GM21360 (cell line): ENCODE results near the gene FRMD4A.
A peak's percentile ranks its signal among the peaks of the same experiment; 100 is the strongest.

Experiments used
- ATAC-seq: cut with Tn5 transposase; IDR thresholded peaks from one replicate; pipeline ENCODE4 v1.9.1; 2021; ENCODE audit warnings: mild to moderate bottlenecking, moderate library complexity; ENCODE audit not compliant: unreplicated experiment

Gene FRMD4A

DNA sequence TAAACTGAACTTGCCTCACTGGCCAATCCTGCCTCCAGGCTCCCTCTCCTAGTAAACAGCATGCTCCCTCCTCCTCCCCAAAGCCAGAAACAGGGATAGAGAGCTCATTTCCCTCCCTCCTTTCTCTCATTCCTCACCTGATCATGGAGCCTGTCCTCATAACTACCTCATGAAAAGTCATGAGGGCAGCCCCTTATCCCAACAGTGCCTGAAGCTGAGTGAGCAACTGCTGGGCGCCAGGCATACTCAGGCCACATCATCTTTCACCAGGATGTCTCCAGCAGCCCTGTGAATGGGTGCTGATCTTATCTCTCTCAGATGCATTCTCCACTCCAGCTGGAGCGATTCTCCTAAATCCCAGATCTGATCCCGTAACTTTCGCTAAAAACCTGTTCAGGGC, 436.8 kb downstream of the FRMD4A start:
- ATAC-seq: no peak

GRCh38 chr10:13892871-13893270, 437.9 kb downstream of the FRMD4A start:
- no peak for ATAC-seq

DNA sequence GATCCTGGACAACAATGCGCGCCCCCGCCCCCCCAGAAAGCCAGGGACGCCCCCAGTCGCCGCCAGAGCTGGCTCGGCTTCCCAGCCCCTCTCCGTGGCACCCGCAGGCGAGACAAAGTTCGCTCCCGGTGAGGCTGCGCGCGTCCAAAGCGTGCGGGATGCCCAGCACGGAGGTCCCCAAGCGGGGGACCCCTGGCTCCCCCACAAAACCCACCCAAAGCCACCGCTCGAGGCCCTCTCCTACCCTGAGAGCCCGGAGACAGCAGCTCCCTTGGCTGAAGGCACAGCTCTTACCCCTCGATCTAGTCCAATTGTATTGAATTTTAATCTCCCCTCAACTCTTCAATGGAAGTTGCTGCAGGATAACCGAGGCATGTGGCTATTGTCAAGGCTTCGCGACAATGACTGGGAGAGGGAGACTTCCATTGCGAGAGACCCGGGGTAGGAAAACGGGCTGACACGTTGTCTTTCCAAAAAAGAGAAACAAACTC, 438.7 kb downstream of the FRMD4A start:
- ATAC-seq: no peak

DNA sequence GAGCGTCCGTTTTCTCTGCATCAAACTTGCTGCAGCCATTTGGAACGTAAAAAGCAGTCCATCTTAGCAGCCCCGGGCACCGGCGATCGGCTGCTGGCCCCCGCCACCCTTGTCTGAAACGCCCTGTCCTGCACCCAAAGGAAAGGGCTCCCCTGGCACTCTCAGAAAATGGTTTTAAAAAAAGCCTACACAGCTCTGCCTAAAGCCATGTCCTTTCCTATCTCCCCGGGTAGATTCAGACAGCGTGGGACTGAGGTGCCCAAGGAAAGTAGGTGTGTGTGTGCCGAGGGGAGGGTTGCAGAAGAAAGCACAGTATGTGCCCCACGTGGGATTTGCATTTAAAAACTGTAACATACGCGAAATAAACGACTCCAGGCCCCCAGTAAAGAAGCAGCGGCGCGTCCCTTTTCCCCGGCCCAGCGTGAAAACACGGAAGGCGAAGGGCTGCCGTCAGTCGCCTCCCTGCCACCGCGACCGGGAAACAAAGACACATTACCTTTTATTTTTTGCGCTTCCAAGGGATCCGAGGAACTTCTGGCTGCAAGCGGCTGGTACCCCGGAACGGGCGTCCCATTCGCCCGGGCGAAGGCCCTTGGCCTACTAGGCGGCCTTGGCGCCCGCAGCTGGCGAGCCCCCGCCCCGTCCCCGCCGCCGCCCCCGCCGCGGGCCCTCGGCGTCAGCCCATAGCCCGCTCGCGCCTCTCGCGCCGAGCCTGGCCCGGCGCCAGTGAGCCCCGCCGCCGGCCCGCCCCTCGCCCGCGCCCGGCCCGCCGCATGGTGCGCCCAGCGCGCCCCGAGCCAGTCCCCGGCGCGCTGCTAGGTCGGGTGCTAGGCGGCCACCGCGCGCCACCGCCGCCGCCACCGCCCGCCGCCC, 439.4 kb downstream of the FRMD4A start:
- ATAC-seq: no peak

DNA sequence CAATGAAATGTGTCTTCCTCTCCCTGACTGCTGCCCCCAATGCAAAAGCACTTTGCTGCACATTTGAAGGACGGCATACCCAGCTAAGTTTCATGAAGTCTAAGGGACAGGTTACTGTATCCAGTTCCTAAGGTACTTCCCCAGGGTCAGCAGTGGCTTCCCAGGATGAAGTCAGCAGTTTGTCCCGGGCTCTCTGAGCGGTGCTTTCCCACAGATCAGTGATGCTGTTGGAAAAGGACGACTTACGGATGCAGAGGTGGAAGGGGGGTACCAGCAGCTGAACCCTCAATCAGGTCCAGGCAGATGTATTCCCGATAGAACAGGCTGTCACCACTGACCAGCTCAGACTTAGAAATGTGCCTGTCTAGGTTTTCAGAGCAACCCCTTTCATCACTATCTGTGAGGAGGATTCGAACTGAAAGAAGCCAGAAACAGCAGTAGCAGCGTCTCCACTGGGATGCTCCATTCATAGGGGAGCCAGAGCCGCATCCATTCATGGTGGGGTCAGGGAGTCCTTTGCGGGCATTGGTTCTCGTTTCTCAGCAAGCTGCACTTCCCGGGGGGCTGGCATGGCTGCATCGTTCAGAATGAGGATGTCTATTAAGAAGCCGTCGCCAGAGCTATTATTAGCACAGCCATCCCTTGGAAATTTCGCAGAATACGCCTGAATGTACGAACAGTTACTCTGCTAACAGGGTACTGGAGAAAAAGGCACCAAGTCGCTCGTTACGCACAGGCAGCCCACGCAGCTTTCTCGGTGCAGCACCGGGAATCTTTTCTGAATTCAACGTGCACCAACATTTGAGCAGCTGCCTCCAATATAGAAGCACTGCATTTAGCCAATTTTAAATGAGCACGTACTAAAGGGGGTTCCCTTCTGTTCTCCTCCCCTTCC, 440.2 kb downstream of the FRMD4A start:
- ATAC-seq: no peak

DNA sequence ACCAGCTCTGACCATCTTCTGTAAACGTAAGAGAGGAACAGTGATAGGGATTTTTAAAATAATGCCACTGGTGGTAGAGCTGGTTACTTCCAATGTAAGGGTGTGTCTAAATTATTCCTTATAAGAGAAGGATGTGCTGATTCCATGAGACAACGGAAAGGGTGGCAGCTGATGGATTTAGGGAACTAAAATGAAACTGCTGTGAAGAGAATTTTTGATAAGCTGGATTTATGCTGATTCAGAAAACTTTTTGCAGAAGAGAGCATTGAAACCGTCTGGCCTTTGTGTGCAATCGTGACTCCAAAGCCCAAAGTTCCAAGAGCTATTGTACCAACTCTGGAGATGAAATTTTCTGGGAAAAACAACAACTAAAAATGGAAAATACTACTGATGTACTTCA, 443.0 kb downstream of the FRMD4A start:
- no peak for ATAC-seq

DNA sequence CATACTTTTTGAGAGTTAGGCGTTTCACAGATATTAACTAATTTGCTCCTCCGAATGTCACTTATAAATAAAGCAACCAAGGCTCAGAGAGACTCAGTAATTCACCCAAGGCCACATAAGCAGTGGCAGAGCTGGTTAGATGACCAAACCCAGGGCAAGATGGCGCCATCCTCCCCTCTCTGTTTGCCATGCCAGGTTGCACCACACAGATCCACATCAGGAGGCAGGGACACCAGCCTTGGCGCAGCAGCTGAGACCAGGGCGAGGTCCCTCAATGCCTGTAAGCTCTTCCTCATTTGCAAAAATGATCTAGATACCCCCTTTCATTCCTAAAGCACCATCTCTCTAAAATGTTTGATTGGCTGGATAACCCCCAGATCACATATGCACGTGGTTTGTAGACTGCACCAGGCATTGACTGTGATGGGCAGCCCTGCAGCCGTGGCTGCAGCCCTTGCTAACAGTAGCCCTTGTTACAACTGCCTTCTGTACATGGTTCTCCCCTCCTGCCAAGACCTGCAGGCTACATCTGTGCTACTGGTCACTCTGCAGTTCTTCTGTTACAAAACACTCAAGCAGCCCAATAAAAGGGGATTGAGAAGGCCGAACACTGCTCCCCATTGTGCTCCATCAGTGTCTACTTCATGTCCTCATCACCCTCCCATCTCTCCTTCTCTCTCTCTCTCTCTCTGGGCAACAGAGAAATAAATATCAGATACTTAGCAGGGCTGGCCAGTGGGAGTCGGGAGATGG, 445.3 kb downstream of the FRMD4A start:
- ATAC-seq: no peak

DNA sequence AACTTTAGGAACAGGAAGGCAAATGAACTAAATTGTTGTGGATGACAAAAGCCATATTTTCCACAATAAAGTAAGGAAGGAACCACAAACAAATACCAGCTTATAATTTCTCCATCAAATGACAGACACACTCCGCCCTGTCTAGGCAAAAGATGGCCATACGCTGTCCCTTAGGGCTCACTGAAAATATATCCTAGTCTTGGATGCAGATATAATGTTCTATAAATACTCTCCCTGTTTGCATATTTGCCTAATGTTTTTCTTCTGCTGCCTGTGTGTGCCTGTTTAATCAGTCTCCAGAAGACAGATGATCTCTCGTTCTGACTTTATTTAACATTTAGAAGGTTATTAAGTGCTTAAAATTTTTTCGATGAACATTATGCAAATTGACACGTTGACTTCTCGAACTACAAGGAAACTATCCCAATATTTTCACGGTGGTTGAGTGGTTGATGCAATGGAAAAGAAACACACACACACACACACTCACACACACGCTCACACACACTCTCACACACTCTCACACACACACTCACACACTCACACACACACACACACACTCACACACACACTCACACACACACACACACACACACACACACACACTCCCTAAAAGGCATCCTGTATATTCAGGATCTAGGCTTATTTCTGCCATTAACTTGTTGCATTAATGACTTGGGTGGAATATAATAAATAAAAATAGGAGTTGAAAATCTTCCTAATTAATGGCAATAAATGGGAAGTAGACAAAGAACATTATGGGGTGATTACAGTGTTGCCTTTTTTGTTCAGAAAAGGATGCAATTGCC, 446.9 kb downstream of the FRMD4A start:
- ATAC-seq: no peak

DNA sequence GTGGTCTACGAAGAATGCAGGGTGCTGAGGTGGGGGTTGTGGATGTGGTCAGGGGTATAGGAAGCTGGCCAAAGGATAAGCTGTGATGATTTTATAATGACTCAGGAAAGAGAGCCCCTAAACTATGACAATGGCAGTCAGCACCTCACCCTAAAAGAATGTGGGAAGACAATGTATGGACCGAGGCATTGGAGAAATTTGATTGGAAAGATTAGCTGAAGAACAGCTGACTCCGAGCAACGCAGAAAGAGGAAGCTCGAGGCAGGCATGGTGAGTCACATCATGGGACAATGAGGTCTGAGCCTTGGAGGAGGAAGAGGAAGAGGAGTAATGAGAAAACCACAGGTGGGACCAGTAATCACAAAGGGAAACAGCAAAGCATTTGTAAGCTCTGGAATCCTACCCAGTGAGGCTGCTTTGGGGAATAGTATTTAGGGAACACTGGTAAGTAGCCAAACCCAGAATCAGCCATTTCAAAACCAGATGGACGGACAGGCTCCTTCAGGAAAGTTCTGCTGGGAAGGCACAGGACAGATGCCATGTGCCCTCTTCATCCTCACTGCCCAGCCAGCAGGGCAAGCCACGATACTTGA, 448.5 kb downstream of the FRMD4A start:
- no peak for ATAC-seq

- no peak for ATAC-seq
These were observed 450.0 kb downstream of the FRMD4A start for GRCh38 chr10:13880760-13881159.

DNA sequence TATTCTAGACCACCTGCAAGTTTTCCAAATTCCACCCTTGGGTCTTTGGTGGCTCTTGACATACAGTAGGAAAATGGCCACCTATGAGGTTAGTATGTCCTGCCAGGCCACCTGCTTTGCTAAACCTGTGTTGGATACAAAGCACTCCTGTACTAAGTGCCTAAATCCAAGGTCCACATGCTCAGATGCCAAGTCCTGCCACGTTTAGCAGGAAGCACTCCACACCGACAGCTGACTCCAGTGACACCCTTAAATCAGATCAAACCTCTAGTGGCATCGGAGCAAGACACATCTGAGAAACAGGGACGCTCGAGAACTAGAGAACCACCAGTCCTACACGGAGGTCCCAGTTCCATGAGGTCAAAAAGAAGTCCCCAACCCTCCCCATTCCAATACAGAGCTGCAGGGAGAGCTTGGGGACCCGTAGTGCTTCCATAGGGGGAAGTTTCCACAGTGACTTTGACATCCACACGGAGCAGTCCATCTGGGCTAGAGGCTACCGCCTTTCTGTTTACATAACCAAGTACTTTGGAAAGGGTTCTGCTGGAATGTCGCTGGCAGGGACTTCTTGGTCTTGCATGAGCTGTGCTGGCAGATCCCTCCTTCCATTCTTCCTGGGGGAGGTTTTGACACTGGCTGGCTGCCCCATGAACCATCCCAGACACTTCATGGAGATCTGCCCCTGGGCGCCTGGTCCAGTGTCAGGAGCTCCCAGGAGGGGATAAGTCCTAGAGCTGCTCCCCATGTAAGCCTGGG, 453.4 kb downstream of the FRMD4A start:
- ATAC-seq: no peak

DNA sequence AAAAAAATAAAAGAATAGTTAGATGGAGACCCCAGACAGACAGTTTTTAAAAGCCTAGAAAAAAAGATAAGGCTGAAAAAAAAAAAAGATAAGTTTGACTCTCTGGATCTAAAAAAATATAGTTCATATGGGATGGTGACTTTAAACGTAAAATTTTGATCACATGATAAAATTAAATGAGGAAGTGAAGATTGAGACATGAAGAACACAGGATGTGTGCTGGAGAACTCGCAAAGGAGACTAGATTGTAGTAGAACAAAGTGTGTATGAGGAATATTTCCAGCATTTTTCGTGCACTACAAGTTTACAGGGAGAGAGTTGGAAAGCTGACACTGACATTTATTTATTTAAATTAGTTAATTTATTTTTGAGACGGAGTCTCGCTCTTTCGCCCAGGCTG, 457.5 kb downstream of the FRMD4A start:
- peak; percentile 60 for ATAC-seq

DNA sequence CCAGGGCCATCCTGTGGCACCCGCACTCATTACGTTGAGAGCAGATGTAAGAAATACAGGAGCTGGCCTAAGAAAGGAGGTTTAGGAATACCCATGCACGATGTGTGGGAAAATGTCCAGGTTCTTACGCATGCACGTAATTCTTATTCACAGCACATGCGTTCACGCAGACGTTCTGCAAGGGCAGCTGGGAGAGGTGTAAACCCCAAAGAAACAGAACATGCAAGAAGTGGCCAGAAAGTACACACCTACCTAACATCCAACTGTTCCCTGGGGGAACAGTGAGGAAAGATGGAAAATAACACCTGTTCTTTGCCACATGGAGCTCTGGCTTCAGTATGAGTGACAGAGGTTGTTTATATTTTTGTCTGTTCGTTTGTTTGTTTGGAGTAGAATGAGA, 458.3 kb downstream of the FRMD4A start:
- no peak for ATAC-seq

- ATAC-seq: no peak
These were observed 458.9 kb downstream of the FRMD4A start for GRCh38 chr10:13871776-13872175.

DNA sequence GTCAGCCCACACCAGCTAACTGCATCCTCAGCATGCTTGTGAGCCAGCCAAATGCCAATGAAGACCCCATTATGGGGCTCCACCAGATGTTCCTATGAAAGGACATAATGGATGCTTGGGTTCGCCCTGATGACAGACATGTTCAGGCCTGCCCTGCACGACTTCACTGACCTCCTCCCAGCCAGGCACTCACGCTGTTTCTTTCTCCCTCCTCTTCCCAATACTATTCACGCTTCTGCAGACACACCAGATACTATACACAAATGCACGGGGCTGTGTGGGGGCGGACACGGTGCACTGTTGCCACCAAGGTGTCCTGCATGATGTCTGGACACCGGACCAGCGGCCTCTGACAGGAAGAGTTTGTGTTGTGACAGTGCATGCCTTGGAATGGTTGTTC, 459.7 kb downstream of the FRMD4A start:
- no peak for ATAC-seq

DNA sequence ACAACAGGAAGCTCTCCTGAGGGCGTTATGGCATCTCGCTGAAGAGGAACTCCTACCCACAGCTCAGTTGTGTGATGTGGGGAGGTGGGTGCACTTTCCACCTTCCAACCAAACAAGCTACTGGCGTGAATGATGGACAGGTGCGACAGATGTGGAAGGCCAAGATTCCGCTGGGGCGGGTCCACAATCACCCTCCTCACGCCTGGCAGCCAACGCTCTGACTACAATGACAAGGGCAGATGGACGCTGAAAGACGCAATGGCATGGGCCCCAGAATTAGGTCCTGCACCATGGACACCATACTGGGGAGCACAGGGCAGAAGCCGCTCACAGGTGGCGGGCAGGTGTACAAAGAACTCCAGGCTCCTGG, 461.4 kb downstream of the FRMD4A start:
- ATAC-seq: no peak

DNA sequence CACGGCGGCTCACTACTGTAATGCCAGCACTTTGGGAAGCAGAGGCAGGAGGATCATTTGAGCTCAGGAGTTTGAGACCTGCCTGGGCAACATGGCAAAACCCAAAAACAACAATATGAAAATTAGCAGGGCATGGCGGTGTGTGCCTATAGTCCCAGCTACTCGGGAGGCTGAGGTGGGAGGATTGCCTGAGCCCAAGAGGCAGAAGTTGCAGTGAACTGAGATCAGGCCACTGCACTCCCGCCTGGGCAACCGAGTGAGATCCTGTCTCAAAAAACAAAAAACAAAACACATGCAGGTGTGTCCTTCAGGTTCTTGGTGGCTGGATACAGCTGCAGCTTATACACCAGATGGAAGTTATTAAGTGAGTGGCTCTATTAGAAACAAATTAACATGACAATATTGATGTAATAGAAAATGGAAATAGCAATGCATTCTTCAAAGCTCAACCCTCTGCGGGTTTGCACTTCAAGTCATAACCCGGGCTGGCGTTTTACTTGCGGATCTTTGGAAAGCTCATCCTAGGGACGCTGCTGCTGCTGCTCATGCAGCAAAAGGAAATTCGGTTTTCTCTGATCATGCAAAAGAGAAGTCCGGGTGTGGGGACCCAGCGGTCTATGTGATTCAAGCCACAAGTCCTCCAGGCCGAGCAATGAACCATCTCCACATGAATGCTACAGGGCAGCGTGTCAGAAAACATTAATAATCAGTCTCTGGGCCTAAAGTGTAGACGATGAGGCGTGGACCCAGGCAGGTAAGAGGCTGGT, 462.0 kb downstream of the FRMD4A start:
- no peak for ATAC-seq

DNA sequence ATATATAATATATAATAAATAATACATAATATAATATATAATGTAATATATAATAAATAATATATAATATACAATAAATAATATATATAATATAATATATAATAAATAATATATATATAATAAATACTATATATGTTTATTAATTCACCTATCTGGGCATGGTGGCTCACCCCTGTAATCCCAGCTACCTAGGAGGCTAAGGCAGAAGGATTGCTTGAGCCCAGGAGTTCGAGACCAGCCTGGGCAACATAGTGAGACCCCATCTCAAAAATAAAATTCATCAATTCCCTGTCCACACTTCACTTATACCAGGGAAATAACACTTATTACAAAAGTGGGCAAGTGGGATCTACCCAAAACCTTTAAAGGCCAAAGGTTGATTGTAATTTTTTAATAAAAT, 462.9 kb downstream of the FRMD4A start:
- no peak for ATAC-seq
